AG08395 (cell line): Measurements from ENCODE around the gene AVEN.
"Not testable (repeated sequence)": the region's sequence is repeated elsewhere in the genome, so short reads cannot be mapped to it uniquely, and the experiment has no call there.

Experiments
- DNase-seq: peaks from one replicate; pipeline ENCODE4 v3.0.0; 2012; ENCODE audit warnings: mixed read lengths, low spot score

The AVEN gene

GRCh38 chr15:33846862-33847261 lies 192.1 kb downstream of the AVEN start:
- no peak for DNase-seq

GRCh38 chr15:33846142-33846541 lies 192.9 kb downstream of the AVEN start:
- no peak for DNase-seq

- no peak for DNase-seq
These were observed 194.4 kb downstream of the AVEN start for GRCh38 chr15:33844597-33844996.

GRCh38 chr15:33844186-33844585 lies 194.8 kb downstream of the AVEN start:
- DNase-seq = no peak

GRCh38 chr15:33840615-33841014 lies 198.4 kb downstream of the AVEN start:
- no peak for DNase-seq

- no peak for DNase-seq
These were observed 199.5 kb downstream of the AVEN start for GRCh38 chr15:33839540-33839939.

GRCh38 chr15:33837294-33837693 lies 201.7 kb downstream of the AVEN start:
- DNase-seq = no peak

GRCh38 chr15:33834892-33835743 lies 203.9 kb downstream of the AVEN start:
- no peak for DNase-seq

- no peak for DNase-seq
These were observed 207.4 kb downstream of the AVEN start for GRCh38 chr15:33831646-33832045.

GRCh38 chr15:33830351-33830750 lies 208.7 kb downstream of the AVEN start:
- no peak for DNase-seq

- no peak for DNase-seq
These were observed 212.8 kb downstream of the AVEN start for GRCh38 chr15:33826201-33826600.

GRCh38 chr15:33825453-33825852 lies 213.6 kb downstream of the AVEN start:
- DNase-seq = no peak

- DNase-seq = no peak
These were observed 215.9 kb downstream of the AVEN start for GRCh38 chr15:33823119-33823518.

GRCh38 chr15:33822479-33822878 lies 216.5 kb downstream of the AVEN start:
- no peak for DNase-seq

GRCh38 chr15:33819499-33819898 lies 219.5 kb downstream of the AVEN start:
- not testable (repeated sequence) for DNase-seq
